Measurements from ENCODE around the gene ZNF70. TPM values are rescaled to one million over a fixed set of nuclear protein-coding genes. Genes with fewer than 3 reads are reported as not detected.

ZNF70 gene
- total and polyA plus RNA-seq, 12 donors: 1.2 to 4.2 (median 3.6) TPM

- H3K4me1 ChIP-seq: peaks cover 0 to 13% (median 9%) of the 10 kb centered on the region in 9 donors
- WGBS, 2 donors: 94 to 96% methylated on average over 5 of the region's 5 CpGs
- ATAC-seq (no peak), DNase-seq (no peak)
- H3K27ac ChIP-seq: no peak within 1 kb of the TSS
- H3K36me3 ChIP-seq: peaks cover 0 to 46% (median 19%) of the 10 kb centered on the region in 9 donors
- H3K27me3 ChIP-seq: no peaks in the 10 kb centered on the region
- TF ChIP-seq CTCF (IDR thresholded peaks at IDR 0.05): no peak
- H3K4me3 ChIP-seq: no peak within 1 kb of the TSS
- no peaks in the 10 kb centered on the region for H3K9me3 ChIP-seq
- intact Hi-C loops (cut with DNase I): no loop called here
Measured at GRCh38 chr22:23690713-23691112, 60.2 kb downstream of the ZNF70 start, which contains the start of gene RGL4. Gene RGL4, plus strand, starts transcription at chr22:23691013. Its CDS starts 1,018 bp downstream, at chr22:23692031.

- 82 to 87% methylated on average over 7 of the region's 7 CpGs for WGBS, 2 donors
Measured at GRCh38 chr22:23689414-23689813, 61.5 kb downstream of the ZNF70 start.

More at GRCh38 chr22:23689414-23689813, 61.5 kb downstream of the ZNF70 start:
- no peak overlapping the region for H3K27ac ChIP-seq
- peaks cover 0 to 36% (median 12%) of the 10 kb centered on the region in 9 donors for H3K36me3 ChIP-seq
- ATAC-seq: no peak
- no peaks in the 10 kb centered on the region for H3K9me3 ChIP-seq
- no peak for DNase-seq
- peaks cover 0 to 26% (median 20%) of the 10 kb centered on the region in 9 donors for H3K4me1 ChIP-seq
- intact Hi-C loops (cut with DNase I): no loop called here
- no peaks in the 10 kb centered on the region for H3K27me3 ChIP-seq
- no peak for TF ChIP-seq CTCF (IDR thresholded peaks at IDR 0.05)
- no peak overlapping the region for H3K4me3 ChIP-seq

Other genes with a start within 250 kb of the ZNF70 start
- not detected for gene IGLL1, start 170.8 kb downstream of the ZNF70 start, total RNA-seq
- gene IGLL1, start 170.8 kb downstream of the ZNF70 start, polyA plus RNA-seq: not detected
- not detected for gene DRICH1, start 118.8 kb downstream of the ZNF70 start, total RNA-seq
- gene DRICH1, start 118.8 kb downstream of the ZNF70 start, polyA plus RNA-seq: under 1 TPM; 0.03 to 0.44 TPM
- gene RGL4, start 60.1 kb downstream of the ZNF70 start, total RNA-seq: 1 to 10 TPM in 1 of 10 donors, under 1 TPM in 1, not detected in 8; 0.23 to 1.6 TPM
- gene RGL4, start 60.1 kb downstream of the ZNF70 start, polyA plus RNA-seq: under 1 TPM; 0.29 to 0.59 TPM
- 1 to 10 TPM in 4 of 10 donors, under 1 TPM in 2, not detected in 4; 0.56 to 2.5 (median 1.3) TPM for gene VPREB3, start 3.3 kb upstream of the ZNF70 start, total RNA-seq
- under 1 TPM; 0.83 to 0.88 TPM for gene VPREB3, start 3.3 kb upstream of the ZNF70 start, polyA plus RNA-seq
- gene C22orf15, start 11.9 kb upstream of the ZNF70 start, total RNA-seq: not detected
- gene C22orf15, start 11.9 kb upstream of the ZNF70 start, polyA plus RNA-seq: under 1 TPM; 0.12 to 0.66 TPM
- 1,000 to 10,000 TPM in 8 of 10 donors, 100 to 1,000 TPM in 2; 860 to 1,727 (median 1,056) TPM for gene CHCHD10, start 16.9 kb upstream of the ZNF70 start, total RNA-seq
- 1,000 to 10,000 TPM in 1 of 2 donors, 100 to 1,000 TPM in 1; 735 to 3,552 TPM for gene CHCHD10, start 16.9 kb upstream of the ZNF70 start, polyA plus RNA-seq
- 10 to 100 TPM in 4 of 10 donors, 1 to 10 TPM in 6; 3.5 to 23.4 (median 5.4) TPM for gene MMP11, start 21.7 kb upstream of the ZNF70 start, total RNA-seq
- gene MMP11, start 21.7 kb upstream of the ZNF70 start, polyA plus RNA-seq: 10 to 100 TPM in 1 of 2 donors, 1 to 10 TPM in 1; 9.9 to 12.8 TPM
- gene SMARCB1, start 35.9 kb upstream of the ZNF70 start, total RNA-seq: 10 to 100 TPM; 28.5 to 73.1 (median 39.8) TPM
- 10 to 100 TPM; 26.8 to 70.0 TPM for gene SMARCB1, start 35.9 kb upstream of the ZNF70 start, polyA plus RNA-seq
- 1 to 10 TPM in 9 of 10 donors, under 1 TPM in 1; 0.91 to 5.1 (median 1.7) TPM for gene DERL3, start 87.9 kb upstream of the ZNF70 start, total RNA-seq
- gene DERL3, start 87.9 kb upstream of the ZNF70 start, polyA plus RNA-seq: 10 to 100 TPM in 1 of 2 donors, 1 to 10 TPM in 1; 2.0 to 14.1 TPM
- 10 to 100 TPM; 16.1 to 30.4 (median 21.2) TPM for gene SLC2A11, start 106.8 kb upstream of the ZNF70 start, total RNA-seq
- gene SLC2A11, start 106.8 kb upstream of the ZNF70 start, polyA plus RNA-seq: 10 to 100 TPM in 1 of 2 donors, 1 to 10 TPM in 1; 8.3 to 42.1 TPM
- 100 to 1,000 TPM; 135 to 457 (median 225) TPM for gene MIF, start 143.3 kb upstream of the ZNF70 start, total RNA-seq
- gene MIF, start 143.3 kb upstream of the ZNF70 start, polyA plus RNA-seq: 100 to 1,000 TPM; 474 to 634 TPM
- 10 to 100 TPM in 2 of 10 donors, 1 to 10 TPM in 8; 1.3 to 14.3 (median 4.2) TPM for gene GSTT2B, start 210.1 kb upstream of the ZNF70 start, total RNA-seq
- 10 to 100 TPM; 23.2 to 25.4 TPM for gene GSTT2B, start 210.1 kb upstream of the ZNF70 start, polyA plus RNA-seq
- 1 to 10 TPM in 4 of 10 donors, under 1 TPM in 1, not detected in 5; 0.99 to 3.3 (median 1.8) TPM for gene DDTL, start 215.8 kb upstream of the ZNF70 start, total RNA-seq
- gene DDTL, start 215.8 kb upstream of the ZNF70 start, polyA plus RNA-seq: 1 to 10 TPM; 3.1 to 4.9 TPM
- 100 to 1,000 TPM; 118 to 226 (median 143) TPM for gene DDT, start 223.3 kb upstream of the ZNF70 start, total RNA-seq
- 100 to 1,000 TPM; 179 to 300 TPM for gene DDT, start 223.3 kb upstream of the ZNF70 start, polyA plus RNA-seq
- gene GSTT2, start 229.0 kb upstream of the ZNF70 start, total RNA-seq: under 1 TPM in 1 of 10 donors, not detected in 9; 0.40 TPM
- 1 to 10 TPM in 1 of 2 donors, under 1 TPM in 1; 0.44 to 2.5 TPM for gene GSTT2, start 229.0 kb upstream of the ZNF70 start, polyA plus RNA-seq

All from heart right ventricle (tissue), 16 donors.